GM12874 (cell line): ENCODE measurements around the gene STAB2.

Experiments used
- CTCF ChIP-seq: IDR thresholded peaks from 2 replicates; pipeline ENCODE4 v1.5.1; 2011; ENCODE audit warnings: low read depth, mild to moderate bottlenecking, control low read depth, low read length, moderate library complexity; ENCODE audit not compliant: insufficient read depth

Gene STAB2

GRCh38 chr12:103635419-103635818, 48.3 kb downstream of the STAB2 start:
- no peak for TF ChIP-seq CTCF

- no peak for TF ChIP-seq CTCF
Observed at GRCh38 chr12:103637021-103637420, 49.9 kb downstream of the STAB2 start.

- no peak for TF ChIP-seq CTCF
Observed at GRCh38 chr12:103637429-103637828, 50.4 kb downstream of the STAB2 start.

- TF ChIP-seq CTCF: no peak
Observed at GRCh38 chr12:103639983-103640382, 52.9 kb downstream of the STAB2 start.

GRCh38 chr12:103640410-103640809, 53.3 kb downstream of the STAB2 start:
- TF ChIP-seq CTCF: no peak

- TF ChIP-seq CTCF: no peak
Observed at GRCh38 chr12:103640831-103641230, 53.8 kb downstream of the STAB2 start.

- no peak for TF ChIP-seq CTCF
Observed at GRCh38 chr12:103642240-103642864, 55.3 kb downstream of the STAB2 start.
